GM12878 (cell line): ENCODE results near the gene RNF121. TPM values are rescaled to one million over a fixed set of nuclear protein-coding genes. Genes with fewer than 3 reads are reported as not detected.

Experiments used
- ATAC-seq: fragments of 200-7000 bp; cut with Tn5 transposase; 3 replicates; pipeline ENCODE4 v1.9.1; 2020; ENCODE audit warnings: mild to moderate bottlenecking, moderate library complexity
- BruUV-seq: library from RNA; stranded (reverse); fragments of 400-500 nt; replicated peaks from 2 replicates; lab custom pipeline; 2021; lab: Mats Ljungman, UMichigan
- CTCF ChIA-PET: fragments of 300-600 bp; sonication (Branson Sonifier 250); formaldehyde crosslinking; extraction: SDS; loops from one replicate; lab custom pipeline; 2021; ENCODE audit warnings: inconsistent platforms; lab: Yijun Ruan, JAX
- POLR2A ChIA-PET: fragments of 350-600 bp; formaldehyde crosslinking; extraction: SDS; loops from one replicate; lab custom pipeline; 2021; ENCODE audit warnings: inconsistent platforms; lab: Charles Lee
- RAD21 ChIA-PET: fragments of 300-600 bp; sonication (Branson Sonifier 250); formaldehyde crosslinking; loops from one replicate; lab custom pipeline; 2023; ENCODE audit warnings: antibody characterized with exemption; ENCODE audit not compliant: unreplicated experiment; lab: Charles Lee
- SMC1A ChIA-PET: fragments of 300-600 bp; sonication (Branson Sonifier 250); formaldehyde crosslinking; loops from one replicate; lab custom pipeline; 2023; ENCODE audit not compliant: unreplicated experiment, uncharacterized antibody; lab: Charles Lee
- DNase-seq: peaks from one replicate; pipeline ENCODE4 v3.0.0-alpha.2; 2011; ENCODE audit warnings: low read depth, low spot score
- FAIRE-seq: peaks from 3 replicates; lab custom pipeline; 2011; peaks lifted over from hg19 to GRCh38; lab: Jason Lieb, UNC
- H2AFZ ChIP-seq: 2 replicates; pipeline ENCODE4 v1.6.0; 2011; ENCODE audit warnings: low read depth, low read length, control low read depth; ENCODE audit not compliant: control insufficient read depth
- H3K27ac ChIP-seq: 2 replicates; pipeline ENCODE4 v1.5.1; 2011; ENCODE audit warnings: control low read depth; ENCODE audit not compliant: control insufficient read depth, insufficient read depth
- H3K27me3 ChIP-seq, 2 experiments: replicated peaks in 1 of 2; 2 replicates each; pipeline versions ENCODE4 v1.6.0 to v1.6.1; 2011; ENCODE audit warnings: low read length in 1 of 2; ENCODE audit not compliant: control insufficient read depth in 2 of 2, insufficient read depth in 2 of 2
- H3K36me3 ChIP-seq, 2 experiments: 2 replicates each; pipeline ENCODE4 v1.5.1; 2011; ENCODE audit warnings: low read length in 1 of 2; ENCODE audit not compliant: control insufficient read depth in 2 of 2, insufficient read depth in 2 of 2
- H3K4me1 ChIP-seq: 2 replicates; pipeline ENCODE4 v1.6.1; 2011; ENCODE audit warnings: mild to moderate bottlenecking, low read length, moderate library complexity, mixed read lengths; ENCODE audit not compliant: control insufficient read depth, insufficient read depth
- H3K4me2 ChIP-seq: 2 replicates; pipeline ENCODE4 v1.6.0; 2011; ENCODE audit warnings: control low read depth; ENCODE audit not compliant: control insufficient read depth, insufficient read depth
- H3K4me3 ChIP-seq: fragments of 200-600 bp; sonication (generic); 2 replicates; pipeline ENCODE4 v1.5.1; 2016
- H3K79me2 ChIP-seq: 2 replicates; pipeline ENCODE4 v1.6.0; 2011; ENCODE audit warnings: low read length; ENCODE audit not compliant: control insufficient read depth, insufficient read depth
- H3K9ac ChIP-seq: 2 replicates; pipeline ENCODE4 v1.8.0; 2011; ENCODE audit warnings: low read length, control low read depth, mixed read lengths; ENCODE audit not compliant: control insufficient read depth, insufficient read depth
- H3K9me3 ChIP-seq: replicated peaks from 3 replicates; pipeline ENCODE4 v1.5.1; 2011; ENCODE audit warnings: mild to moderate bottlenecking, low read length; ENCODE audit not compliant: control insufficient read depth, insufficient read depth
- H4K20me1 ChIP-seq: 2 replicates; pipeline ENCODE4 v1.6.0; 2011; ENCODE audit not compliant: control insufficient read depth, insufficient read depth
- BCL3 ChIP-seq: IDR thresholded peaks from 2 replicates; pipeline ENCODE4 v1.6.1; 2011; ENCODE audit warnings: borderline replicate concordance, low read depth, mild to moderate bottlenecking, moderate library complexity, low read length; ENCODE audit not compliant: insufficient read depth, poor library complexity, severe bottlenecking
- CBX5 ChIP-seq: sonication (generic); IDR thresholded peaks from 2 replicates; pipeline ENCODE4 v1.6.1; 2016; ENCODE audit warnings: low read depth, moderate library complexity, mild to moderate bottlenecking, inconsistent platforms
- E4F1 ChIP-seq: fragments of 450-650 bp; IDR thresholded peaks from 2 replicates; pipeline ENCODE4 v1.6.1; 2018; ENCODE audit warnings: borderline replicate concordance, mild to moderate bottlenecking; ENCODE audit not compliant: partially characterized antibody
- IKZF1 ChIP-seq: fragments of 450-650 bp; conservative IDR thresholded peaks from 2 replicates; pipeline ENCODE4 v1.6.1; 2017; ENCODE audit warnings: antibody characterized with exemption, mild to moderate bottlenecking
- POLR2A ChIP-seq: IDR thresholded peaks from 2 replicates; pipeline ENCODE4 v1.6.1; 2011; ENCODE audit warnings: low read depth, mild to moderate bottlenecking, low read length
- ZNF384 ChIP-seq: IDR thresholded peaks from 2 replicates; pipeline ENCODE4 v1.6.1; 2012; ENCODE audit warnings: low read depth, mild to moderate bottlenecking, low read length, improper control_type of control experiment, borderline replicate concordance
- WGBS: methylation state at CpG from one replicate; pipeline ENCODE4 v1.1.6; 2016; ENCODE audit warnings: low lambda C conversion rate; ENCODE audit not compliant: insufficient replicate concordance, insufficient coverage; ENCODE audit errors: missing lambda C conversion rate; 5-methylcytosine and 5-hydroxymethylcytosine counted together
- in situ Hi-C: fragments of 300-500 bp; cut with MboI; formaldehyde crosslinking; loops from 9 replicates; pipeline ENCODE4 v1.14.3; 2018; ENCODE audit warnings: mixed read lengths
- intact Hi-C: fragments of 100-400 bp; cut with micrococcal nuclease; formaldehyde crosslinking; loops from one replicate; pipeline ENCODE4 v1.14.2; 2022; ENCODE audit not compliant: unreplicated experiment
- polyA plus RNA-seq, 11 experiments: library from polyadenylated mRNA; depleted of rRNA in 4 of 11; unstranded in 6 of 11; stranded (reverse) in 5 of 11; fragments of >200 nt; fragmentation: Nextera tagmentation in 4 of 11; fragmentation: Illumina TruSeq in 1 of 11; extraction: Ambion mirVana in 4 of 11; extraction: Trizol in 1 of 11; gene quantifications; 1 replicate in 1 of 11; 2 replicates in 10 of 11; pipeline versions ENCODE4 v1.2.1 to v1.2.3, GENCODE V29; 2011 to 2016; ENCODE audit warnings: inconsistent platforms in 2 of 11, missing spikeins in 2 of 11, low read depth in 1 of 11
- total RNA-seq, 4 experiments: library from RNA; depleted of rRNA in 3 of 4; stranded (reverse); fragments of >200 nt in 3 of 4; fragmentation: Illumina TruSeq in 1 of 4; extraction: Trizol in 1 of 4; gene quantifications; 2 replicates each; pipeline versions ENCODE4 v1.2.1 to v1.2.3, GENCODE V29; 2013 to 2021

The RNF121 gene
- total and polyA plus RNA-seq, 10 of the 15 experiments (the other 5 are each of a cell fraction or from before 2014, with no cell fraction given): 8.6 to 73.7 (median 32.7) TPM

- 98% methylated on average over 20 of the region's 20 CpGs for WGBS
- DNase-seq: no peak
- H3K9ac ChIP-seq: no peak overlapping the region
- H3K9me3 ChIP-seq: no peaks in the 10 kb centered on the region
- no peak overlapping the region for H3K4me3 ChIP-seq
- POLR2A ChIA-PET: no interaction called here
- no peak overlapping the region for H2AFZ ChIP-seq
- no peak overlapping the region for H3K4me2 ChIP-seq
- no peak for FAIRE-seq
- intact Hi-C loops (no loop called here), in situ Hi-C loops (no loop called here)
- ATAC-seq: no peak
- peaks cover 9% of the 10 kb centered on the region for H3K79me2 ChIP-seq
- peaks cover 47 to 70% of the 10 kb centered on the region in 2 experiments; a peak in 3 of 4 replicates for H3K36me3 ChIP-seq
- H3K27me3 ChIP-seq: no peaks in the 10 kb centered on the region
- BruUV-seq: no TSS peak
- peaks cover 10% of the 10 kb centered on the region for H3K4me1 ChIP-seq
- TF ChIP-seq BCL3: peak; percentile 27
- no peak for TF ChIP-seq IKZF1
- no peak for TF ChIP-seq CBX5
- TF ChIP-seq ZNF384: no peak
- peak; percentile 19 for TF ChIP-seq POLR2A
- no peak for TF ChIP-seq E4F1
- TF ChIP-seq, all 136 proteins: peak for 2
- ChIA-PET CTCF (interaction anchor here (0.7 to 1.4 kb wide), 3 partner anchors 12 to 25 kb away, joined by 3 to 4 read pairs (median 3); no protein-coding TSS in a partner anchor), RAD21 (interaction anchor here (0.8 to 1.0 kb wide), 2 partner anchors 26 to 72 kb away, joined by 3 to 4 read pairs; no protein-coding TSS in a partner anchor), SMC1A (interaction anchor here (1.2 kb wide), 1 partner anchor 18 kb away, joined by 3 read pairs; no protein-coding TSS in a partner anchor)
- no peaks in the 10 kb centered on the region for H4K20me1 ChIP-seq
- no peak overlapping the region for H3K27ac ChIP-seq
These were observed 74.9 kb downstream of the RNF121 start for GRCh38 chr11:72003776-72004171.
